Stimulated activated naive CD8-positive, alpha-beta T cell treated with anti-CD3 and anti-CD28 coated beads, Interleukin-15, Interleukin-2, amounts not matched to agents 100 U/mL and 50 U/mL, for 24 hours (primary cell): Measurements from ENCODE around the gene BMP7.

ENCODE experiments used
- ATAC-seq: fragments of 150-1000 bp; cut with Tn5 transposase; one replicate; pipeline ENCODE4 v1.10.0; 2021
- DNase-seq: peaks from one replicate; pipeline ENCODE4 v3.0.0; 2021

Gene BMP7

DNA sequence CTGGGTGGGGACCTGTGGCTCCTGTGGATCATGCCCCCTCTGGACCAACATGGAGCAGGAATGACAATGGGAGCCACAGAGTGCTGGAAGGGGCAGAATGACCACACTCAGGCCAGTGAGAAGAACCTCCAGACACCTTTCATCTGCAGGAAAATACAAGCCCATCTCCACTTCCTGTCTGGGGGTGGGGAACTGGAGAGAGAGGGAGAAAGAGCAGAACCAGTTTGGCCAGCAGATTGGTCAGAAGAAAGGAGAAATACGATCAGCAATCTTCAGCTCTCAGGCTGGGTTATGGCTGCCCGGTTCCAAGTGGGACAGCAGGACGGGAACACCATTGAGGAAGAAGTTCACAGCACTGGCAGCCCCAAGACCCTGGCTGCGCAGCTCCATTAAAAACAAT is 37.0 kb downstream of the BMP7 start:
- no peak for ATAC-seq
- no peak for DNase-seq

- ATAC-seq: no peak
- no peak for DNase-seq
Measured at GRCh38 chr20:57225830-57226229, 40.6 kb downstream of the BMP7 start.

DNA sequence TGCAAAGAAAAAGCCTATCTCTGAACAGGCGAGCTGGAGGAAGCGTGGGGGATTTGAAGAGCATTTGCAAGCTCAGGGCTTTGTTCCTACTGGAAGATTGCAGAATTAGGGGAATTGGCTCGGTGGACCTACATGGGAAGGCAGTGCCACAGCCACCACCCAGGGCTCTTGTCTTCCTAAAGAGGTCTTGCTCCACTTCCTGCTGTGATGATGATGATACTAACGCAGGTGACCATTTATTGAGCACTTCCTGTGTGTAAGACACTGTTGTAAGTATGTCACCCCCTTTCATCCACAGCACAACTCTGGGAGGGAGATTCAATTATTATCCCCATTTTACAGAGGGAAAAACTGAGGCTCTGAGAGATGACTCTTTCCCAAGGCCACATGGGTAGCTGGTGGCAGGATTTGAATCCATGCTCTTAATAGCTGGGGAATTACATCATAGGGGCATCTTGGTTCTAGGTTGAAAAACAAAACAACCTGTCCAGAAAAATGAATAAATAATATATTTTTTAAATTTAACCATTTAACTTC is 41.2 kb downstream of the BMP7 start:
- ATAC-seq (no peak), DNase-seq (no peak)

- ATAC-seq: no peak
Measured at GRCh38 chr20:57224641-57225138, 41.8 kb downstream of the BMP7 start.

DNA sequence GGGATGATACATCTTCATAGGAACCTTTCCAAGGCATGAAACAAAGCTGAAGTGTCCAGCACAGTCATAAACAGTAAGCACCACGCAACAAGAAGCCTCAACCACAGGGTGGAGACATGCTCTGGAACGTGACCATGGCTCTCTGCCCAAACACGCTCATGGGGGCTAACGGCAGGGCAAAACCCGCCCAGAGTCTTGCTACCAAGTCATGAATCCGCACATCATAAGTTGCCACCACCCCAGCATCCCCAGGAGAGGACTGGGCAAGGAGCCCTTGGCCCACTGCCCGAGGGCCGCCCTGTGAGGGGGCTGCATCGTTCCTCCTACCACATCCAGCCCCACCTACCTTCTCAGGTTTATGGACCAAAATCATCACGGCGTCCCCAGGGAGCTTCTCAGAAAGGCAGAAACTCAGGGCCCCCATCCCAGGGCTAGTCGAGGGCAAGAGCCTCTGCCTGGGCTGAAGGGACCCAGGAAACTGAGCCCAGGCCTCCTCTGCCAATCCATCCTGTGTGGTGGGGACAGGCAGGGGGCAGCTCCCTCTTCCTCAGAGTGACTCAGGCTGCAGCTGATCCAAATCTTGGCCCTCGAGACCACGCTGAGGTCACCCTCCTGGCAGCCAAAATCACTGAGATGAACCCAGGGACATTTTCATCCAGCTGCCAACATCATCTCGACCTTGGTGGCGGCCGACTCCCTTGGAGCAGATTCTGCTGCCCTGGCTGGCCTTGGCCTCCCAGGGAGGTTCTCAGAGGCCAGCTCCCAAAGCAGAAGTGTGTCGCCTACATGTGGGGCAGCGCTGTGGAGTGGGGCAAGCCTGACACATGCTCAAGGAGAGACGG is 42.6 kb downstream of the BMP7 start:
- no peak for ATAC-seq
- no peak for DNase-seq

More at GRCh38 chr20:57224641-57225138, 41.8 kb downstream of the BMP7 start:
- DNase-seq: no peak

DNA sequence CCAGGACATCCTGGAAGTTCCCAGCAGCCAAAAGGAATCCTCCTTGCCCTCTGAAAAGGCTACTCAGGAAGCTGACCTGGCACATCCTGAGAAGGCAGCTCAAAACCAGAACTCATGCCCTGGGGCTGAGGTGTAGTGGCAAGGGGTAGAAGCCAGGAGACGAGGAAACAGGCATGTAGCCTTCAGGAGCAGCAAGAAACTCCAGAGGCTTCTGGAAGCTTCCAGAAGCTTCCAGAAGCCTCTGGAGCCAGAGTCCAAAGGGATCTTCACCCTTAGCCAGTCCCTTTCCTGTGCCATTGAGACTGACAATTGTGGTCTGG is 43.9 kb downstream of the BMP7 start:
- DNase-seq (no peak), ATAC-seq (no peak)

DNA sequence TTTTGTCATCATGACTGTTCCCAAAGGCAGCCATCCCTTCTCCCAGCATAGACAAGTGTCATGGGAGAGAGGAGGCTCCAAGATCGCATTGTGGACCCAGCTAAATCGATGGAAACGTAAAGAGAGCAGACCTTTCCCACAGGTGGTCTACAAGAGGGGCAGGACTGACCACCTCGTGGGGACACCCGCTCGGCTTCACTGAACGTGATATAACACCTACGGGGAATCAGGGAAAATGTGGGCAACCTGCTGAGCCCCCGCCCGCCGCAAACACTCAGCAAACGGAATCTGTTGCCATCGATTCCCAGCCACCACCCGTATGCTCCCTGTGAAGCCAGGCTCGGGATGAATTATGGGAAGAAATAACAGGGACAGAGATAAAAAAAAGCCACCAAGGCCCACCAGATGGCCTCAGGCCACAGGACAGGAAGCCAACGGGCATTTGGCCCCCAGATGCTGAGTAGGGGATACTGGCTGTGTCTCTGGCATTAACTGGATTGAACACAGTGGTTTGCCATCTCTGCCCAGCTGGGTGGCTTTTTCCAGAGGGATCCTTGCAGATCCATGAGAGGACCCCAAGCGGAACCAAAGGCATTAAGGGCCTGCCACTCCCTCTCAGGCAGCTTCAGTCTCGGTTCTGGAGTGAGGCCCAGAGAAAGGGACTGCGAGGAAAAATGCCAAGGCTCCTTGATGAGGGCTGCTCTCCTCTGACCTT is 44.4 kb downstream of the BMP7 start:
- ATAC-seq: no peak
- no peak for DNase-seq

- ATAC-seq (no peak), DNase-seq (no peak)
Measured at GRCh38 chr20:57220337-57221145, 45.9 kb downstream of the BMP7 start.

DNA sequence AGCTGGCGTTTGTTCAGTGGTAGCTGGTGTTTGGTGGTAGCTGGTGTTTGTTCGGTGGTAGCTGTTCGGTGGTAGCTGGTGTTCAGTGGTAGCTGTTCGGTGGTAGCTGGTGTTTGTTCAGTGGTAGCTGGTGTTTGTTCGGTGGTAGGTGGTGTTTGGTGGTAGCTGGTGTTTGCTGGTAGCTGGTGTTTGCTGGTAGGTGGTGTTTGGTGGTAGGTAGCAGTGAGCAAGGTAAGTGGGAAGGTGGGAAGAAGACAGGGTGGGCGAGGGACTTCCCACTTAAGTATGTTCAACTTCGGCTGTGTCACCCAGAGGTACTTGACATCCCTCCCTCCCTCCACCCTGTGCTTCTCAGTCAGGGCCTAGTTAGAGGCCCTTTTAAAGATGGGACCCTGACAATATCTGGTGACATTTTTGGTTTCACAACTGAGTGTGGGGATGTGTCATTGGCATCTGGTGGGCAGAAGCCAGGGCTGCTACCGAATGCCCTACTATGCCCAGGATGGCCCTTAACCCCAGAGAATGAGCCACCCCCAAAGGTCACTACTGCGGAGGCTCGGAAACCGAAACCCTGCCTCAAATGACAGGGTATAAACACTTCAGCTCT is 47.3 kb downstream of the BMP7 start:
- ATAC-seq (no peak), DNase-seq (no peak)

DNA sequence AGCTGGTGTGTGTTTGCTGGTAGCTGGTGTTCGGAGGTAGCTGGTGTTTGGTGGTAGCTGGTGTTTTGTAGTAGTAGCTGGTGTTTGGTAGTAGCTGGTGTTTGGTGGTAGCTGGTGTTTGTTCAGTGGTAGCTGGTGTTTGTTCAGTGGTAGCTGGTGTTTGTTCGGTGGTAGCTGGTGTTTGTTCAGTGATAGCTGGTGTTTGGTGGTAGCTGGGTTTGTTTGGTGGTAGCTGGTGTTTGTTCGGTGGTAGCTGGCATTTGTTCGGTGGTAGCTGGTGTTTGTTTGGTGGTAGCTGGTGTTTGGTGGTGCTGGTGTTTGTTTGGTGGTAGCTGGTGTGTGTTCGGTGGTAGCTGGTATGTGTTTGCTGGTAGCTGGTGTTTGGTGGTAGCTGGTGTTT is 48.0 kb downstream of the BMP7 start:
- ATAC-seq (no peak), DNase-seq (no peak)

GRCh38 chr20:57217802-57218201 is 48.6 kb downstream of the BMP7 start:
- ATAC-seq: no peak
- DNase-seq: no peak

DNA sequence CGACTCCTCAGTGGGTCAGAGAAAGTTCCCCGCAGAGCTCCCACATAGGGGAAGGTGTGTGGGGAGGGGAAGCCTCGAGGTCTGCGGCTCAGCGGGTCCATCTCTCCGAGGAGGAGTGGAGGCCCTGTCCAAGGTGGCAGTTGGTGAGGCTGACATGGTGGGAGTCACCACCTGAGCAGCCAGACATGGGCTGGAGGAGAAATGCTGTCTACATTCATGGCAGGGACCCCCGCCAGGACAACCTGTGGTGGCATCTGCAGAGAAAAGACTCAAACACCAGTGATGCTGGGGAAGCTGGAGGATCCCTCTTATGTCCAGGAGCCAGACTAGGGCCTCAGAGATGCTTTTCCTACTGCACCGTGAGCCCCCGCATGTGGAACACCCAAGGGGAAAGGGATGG is 49.8 kb downstream of the BMP7 start:
- no peak for DNase-seq
- ATAC-seq: no peak

- ATAC-seq (no peak), DNase-seq (no peak)
Measured at GRCh38 chr20:57215826-57216471, 50.5 kb downstream of the BMP7 start.

DNA sequence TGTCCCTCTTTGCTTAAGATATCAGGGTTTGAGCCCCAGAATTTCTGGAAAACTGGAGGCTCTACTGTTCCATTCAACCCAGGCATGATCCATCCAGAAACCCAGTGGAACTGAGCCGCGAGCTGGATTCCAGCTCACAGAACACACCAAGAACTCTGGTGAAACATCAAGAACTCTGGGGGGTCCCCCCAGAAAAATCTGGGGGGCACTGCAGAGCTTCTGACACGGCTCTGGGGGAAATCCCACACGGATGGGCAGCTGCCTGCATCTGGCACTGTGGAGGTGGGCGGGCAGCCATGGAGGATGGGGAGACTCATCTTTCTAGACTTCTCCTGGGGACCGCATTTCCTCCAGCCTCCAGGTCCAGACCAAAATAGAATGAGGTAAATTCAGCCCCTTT is 51.0 kb downstream of the BMP7 start:
- ATAC-seq (no peak), DNase-seq (no peak)

- DNase-seq: no peak
- no peak for ATAC-seq
Measured at GRCh38 chr20:57214948-57215347, 51.5 kb downstream of the BMP7 start.

- DNase-seq (no peak), ATAC-seq (no peak)
Measured at GRCh38 chr20:57214427-57214826, 52.0 kb downstream of the BMP7 start.

GRCh38 chr20:57213924-57214323 is 52.5 kb downstream of the BMP7 start:
- DNase-seq: no peak
- ATAC-seq: no peak

DNA sequence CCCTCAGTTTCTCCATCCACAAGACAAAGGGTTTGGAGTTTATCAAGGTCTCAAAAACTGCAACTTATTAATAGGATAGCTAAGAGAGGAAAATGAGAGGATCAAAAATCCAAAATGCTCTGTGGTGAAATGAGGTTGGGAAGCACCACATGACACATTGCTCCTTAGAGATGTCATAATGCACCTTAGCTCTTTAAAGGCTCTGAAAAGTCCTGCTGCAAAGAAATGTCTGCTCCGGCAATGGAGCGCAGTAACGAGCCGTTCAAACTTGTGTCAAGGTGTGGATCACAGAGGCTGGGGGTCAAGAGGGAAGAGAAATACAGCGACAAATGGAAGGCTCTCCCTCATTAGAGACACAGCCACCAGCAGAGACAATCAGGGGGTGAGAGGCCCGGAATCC is 53.1 kb downstream of the BMP7 start:
- DNase-seq: no peak
- ATAC-seq: no peak

- no peak for ATAC-seq
Measured at GRCh38 chr20:57212534-57213276, 53.7 kb downstream of the BMP7 start.

DNA sequence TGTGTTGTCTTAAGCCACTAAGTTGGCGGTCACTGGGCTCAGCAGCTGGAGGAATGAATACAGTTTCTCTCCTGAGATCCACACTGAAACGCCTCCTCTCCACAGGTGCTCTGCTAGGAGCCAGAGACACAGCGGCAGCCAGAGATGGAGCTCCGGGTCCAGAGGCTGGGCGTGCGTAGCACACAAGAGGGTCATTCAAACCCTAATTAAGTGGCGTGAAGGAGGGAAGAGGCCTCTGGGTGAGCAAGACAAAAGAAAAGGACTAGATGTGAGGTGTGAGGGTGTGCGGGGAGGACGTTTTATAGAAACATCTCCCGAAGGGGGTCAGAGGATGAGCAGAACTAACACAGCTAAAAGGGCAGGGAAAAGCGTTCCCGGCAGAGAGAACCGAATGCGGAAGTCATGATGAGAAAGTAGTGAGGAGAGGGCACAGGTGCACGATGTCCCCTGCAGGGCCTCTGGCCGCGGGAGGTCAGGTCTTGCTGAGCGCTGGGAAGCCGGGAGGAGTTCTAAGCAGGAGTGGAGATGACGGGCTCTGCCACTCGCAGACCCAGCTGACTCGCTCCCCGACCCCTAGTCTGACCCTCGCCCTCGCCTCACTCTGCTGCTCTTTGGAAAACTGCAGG is 54.4 kb downstream of the BMP7 start:
- DNase-seq (no peak), ATAC-seq (no peak)

More at GRCh38 chr20:57212534-57213276, 53.7 kb downstream of the BMP7 start:
- DNase-seq: no peak
